C4-2B (cell line): Measurements from ENCODE around the gene TADA2A.
"Not testable (repeated sequence)": the region's sequence is repeated elsewhere in the genome, so short reads cannot be mapped to it uniquely, and the experiment has no call there.

Source experiments
- H3K27ac ChIP-seq: fragments of 450-650 bp; 2 replicates; pipeline ENCODE4 v1.5.1; 2017
- ZFX ChIP-seq: fragments of 450-650 bp; IDR thresholded peaks from 2 replicates; pipeline ENCODE4 v1.6.1; 2017
- TF ChIP-seq, protein P1 (sequence below): fragments of 450-650 bp; conservative IDR thresholded peaks from 2 replicates; pipeline ENCODE4 v1.5.1; 2017; ENCODE audit warnings: mild to moderate bottlenecking

Gene TADA2A

DNA sequence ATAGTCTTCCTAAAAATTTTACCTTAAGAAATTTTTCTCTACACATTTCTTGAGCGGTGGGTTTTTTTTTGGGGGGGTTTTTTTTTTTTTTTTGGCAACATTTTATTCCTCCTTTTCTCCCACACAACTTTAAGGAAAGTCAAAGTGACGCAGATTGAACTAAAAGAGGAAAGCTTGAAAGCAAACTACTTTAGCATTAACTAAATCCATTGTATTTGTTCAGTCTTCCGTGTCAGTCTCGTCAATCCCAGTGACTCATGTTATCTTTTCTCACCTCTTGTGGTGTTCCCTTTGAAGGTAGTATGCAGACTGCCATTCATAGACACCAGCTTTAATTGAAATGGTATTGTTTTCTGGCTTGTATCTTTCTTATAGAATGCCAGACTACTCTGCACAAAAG lies 39.3 kb downstream of the TADA2A start:
- no peak overlapping the region for H3K27ac ChIP-seq
- TF ChIP-seq, protein P1, sequence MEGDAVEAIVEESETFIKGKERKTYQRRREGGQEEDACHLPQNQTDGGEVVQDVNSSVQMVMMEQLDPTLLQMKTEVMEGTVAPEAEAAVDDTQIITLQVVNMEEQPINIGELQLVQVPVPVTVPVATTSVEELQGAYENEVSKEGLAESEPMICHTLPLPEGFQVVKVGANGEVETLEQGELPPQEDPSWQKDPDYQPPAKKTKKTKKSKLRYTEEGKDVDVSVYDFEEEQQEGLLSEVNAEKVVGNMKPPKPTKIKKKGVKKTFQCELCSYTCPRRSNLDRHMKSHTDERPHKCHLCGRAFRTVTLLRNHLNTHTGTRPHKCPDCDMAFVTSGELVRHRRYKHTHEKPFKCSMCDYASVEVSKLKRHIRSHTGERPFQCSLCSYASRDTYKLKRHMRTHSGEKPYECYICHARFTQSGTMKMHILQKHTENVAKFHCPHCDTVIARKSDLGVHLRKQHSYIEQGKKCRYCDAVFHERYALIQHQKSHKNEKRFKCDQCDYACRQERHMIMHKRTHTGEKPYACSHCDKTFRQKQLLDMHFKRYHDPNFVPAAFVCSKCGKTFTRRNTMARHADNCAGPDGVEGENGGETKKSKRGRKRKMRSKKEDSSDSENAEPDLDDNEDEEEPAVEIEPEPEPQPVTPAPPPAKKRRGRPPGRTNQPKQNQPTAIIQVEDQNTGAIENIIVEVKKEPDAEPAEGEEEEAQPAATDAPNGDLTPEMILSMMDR, result no peak
- TF ChIP-seq ZFX, result no peak

DNA sequence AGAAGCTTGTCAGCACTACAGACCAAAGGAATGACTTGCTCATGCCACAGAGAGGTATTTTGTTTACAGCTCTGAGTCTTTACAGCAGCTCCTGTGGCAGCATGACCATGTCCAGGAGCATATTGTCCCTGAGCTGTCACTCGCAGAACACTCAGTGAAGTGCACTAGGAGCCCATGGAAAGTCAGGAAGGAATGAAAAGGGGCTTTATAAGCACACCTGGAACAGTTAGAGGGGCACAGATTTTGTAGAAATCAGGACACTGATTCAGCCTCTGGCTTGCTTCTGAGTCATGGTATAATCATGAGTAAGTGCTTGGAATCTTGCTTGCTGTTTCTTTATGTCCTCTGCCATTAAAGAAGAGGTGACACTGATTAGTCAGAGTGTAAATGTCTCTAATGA lies 41.0 kb downstream of the TADA2A start:
- no peak for TF ChIP-seq ZFX
- TF ChIP-seq, protein P1, result no peak
- no peak overlapping the region for H3K27ac ChIP-seq

DNA sequence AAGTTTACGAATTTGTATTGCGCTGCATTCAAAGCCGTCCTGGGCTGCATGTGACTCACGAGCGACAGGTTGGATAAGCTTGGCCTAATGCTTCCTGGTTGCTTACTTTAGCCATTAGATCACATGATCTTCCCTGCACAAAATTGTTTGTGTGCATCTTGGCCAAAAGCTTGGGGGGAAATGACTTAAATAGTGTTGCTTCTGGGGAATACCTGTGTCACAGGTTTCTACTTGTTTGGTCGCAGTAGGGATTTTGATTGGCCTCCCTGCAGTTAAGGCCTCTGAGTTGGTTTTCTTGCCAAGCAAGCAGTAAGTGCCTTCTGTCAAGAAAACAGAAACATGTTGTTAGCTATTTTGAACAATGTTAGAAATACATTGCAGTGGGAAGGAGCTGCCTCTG lies 43.4 kb downstream of the TADA2A start:
- TF ChIP-seq ZFX, result no peak
- TF ChIP-seq, protein P1, result no peak
- H3K27ac ChIP-seq, result peak overlapping the region; percentile 69

DNA sequence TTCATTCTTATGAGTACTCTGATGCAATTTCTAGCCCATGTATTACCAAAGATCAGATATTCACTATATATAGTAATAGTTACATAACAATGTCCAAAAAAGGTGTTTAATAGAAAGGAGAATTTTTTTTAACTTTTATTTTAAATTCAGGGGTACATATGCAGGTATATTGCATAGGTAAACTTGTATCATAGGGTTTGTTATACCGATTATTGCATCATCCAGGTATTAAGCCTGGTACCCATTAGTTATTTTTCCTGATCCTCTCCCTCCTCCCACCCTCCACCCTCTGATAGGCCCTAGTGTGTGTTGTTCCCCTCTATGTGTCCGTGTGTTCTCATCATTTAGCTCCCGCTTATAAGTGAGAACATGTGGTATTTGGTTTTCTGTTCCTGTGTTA lies 51.1 kb downstream of the TADA2A start:
- not testable (repeated sequence) for H3K27ac ChIP-seq

DNA sequence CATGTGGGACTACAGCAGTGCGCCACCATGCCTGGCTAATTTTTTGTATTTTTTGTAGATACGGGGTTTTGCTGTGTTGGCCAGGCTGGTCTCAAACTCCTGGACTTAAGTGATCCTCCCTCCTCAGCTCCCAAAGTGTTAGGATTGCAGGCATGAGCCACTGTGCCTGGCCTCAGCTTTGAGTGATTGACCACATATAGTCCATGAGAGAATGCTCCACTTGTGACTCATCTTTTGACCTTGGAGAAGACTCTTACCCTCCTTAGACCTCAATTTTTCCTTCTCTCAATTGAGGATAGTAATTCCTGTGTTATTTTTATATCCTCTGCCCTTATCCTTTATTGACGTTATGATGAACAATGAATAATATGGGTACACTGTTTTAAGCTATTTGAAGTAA lies 52.1 kb downstream of the TADA2A start:
- H3K27ac ChIP-seq, result no peak overlapping the region
- TF ChIP-seq, protein P1, result no peak

DNA sequence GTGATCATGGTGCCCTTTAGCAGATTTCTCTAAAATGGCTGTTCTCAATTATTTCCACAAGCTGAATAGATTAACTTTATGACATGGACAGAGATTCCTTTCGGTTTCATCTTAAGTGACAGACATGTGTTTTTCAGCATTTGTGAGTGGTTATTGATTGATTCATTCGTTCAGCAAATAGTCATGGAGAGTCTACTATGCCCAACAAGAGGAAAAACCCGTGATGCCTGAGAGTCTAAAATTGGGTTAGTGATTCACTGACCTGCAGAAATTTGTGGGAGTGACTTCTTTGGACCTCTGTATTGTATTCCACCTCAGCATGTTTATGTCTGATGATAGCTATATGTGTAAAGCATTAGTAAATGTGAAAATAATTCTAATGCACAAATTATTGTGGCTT lies 55.0 kb downstream of the TADA2A start:
- TF ChIP-seq, protein P1, result no peak
- no peak for TF ChIP-seq ZFX

DNA sequence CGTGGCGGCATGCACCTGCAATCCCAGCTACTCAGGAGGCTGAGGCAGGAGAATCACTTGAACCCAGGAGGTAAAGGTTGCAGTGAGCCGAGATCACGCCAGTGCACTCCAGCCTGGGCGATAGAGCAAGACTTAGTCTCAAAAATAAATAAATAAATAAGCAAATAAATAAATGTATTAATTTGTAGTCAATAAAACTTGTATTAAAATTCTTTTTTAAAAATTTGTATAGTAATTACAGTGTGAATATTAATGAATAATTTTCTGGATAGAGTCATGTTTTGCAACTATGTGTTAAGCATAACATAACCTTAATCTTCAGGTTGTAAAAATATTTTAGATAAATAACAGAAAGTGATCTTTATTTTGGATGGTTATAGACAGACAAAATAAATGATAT lies 55.8 kb downstream of the TADA2A start:
- TF ChIP-seq ZFX, result no peak
- TF ChIP-seq, protein P1, result no peak
- H3K27ac ChIP-seq, result no peak overlapping the region

More for the DNA sequence above, 55.0 kb downstream of the TADA2A start:
- no peak overlapping the region for H3K27ac ChIP-seq

DNA sequence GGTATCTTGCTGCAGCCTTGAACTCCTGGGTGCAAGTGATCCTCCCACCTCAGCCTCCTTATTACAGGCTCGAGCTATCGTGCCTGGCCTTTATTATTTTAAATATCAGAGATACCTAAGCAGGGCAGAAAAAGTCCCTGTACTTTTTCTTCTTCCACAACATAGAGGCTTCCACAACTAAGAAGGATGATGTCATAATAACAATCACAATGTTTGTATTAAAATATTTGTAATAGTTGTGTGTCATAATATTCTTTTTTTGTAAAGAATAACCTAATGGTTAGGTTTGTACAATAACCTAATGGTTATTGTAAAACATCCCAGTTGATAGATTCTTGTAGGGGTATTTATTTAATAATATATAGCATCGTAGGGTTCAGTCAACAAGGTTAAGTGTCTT lies 56.4 kb downstream of the TADA2A start:
- TF ChIP-seq, protein P1, result no peak
- no peak for TF ChIP-seq ZFX
- no peak overlapping the region for H3K27ac ChIP-seq
